WTC11 (cell line): Measurements from ENCODE around the gene RIMBP2. TPM values are rescaled to one million over a fixed set of nuclear protein-coding genes. Genes with fewer than 3 reads are reported as not detected.

Experiments used
- ATAC-seq: fragments of 200-7000 bp; cut with Tn5 transposase; 2 replicates; pipeline ENCODE4 v1.10.0; 2021; ENCODE audit warnings: mild to moderate bottlenecking, moderate library complexity
- CTCF ChIA-PET: fragments of 300-600 bp; sonication (Branson Sonifier 250); formaldehyde crosslinking; loops from one replicate; lab custom pipeline; 2021; ENCODE audit warnings: antibody characterized with exemption; lab: Charles Lee
- POLR2A ChIA-PET: fragments of 350-600 bp; sonication (Branson Sonifier 250); formaldehyde crosslinking; loops from one replicate; lab custom pipeline; 2021; ENCODE audit warnings: antibody characterized with exemption; lab: Charles Lee
- DNase-seq: peaks from one replicate; pipeline ENCODE4 v3.0.0; 2021; ENCODE audit warnings: low spot score
- H3K27ac Mint-ChIP-seq: 2 replicates; pipeline ENCODE4 v1.8.0; 2021; ENCODE audit warnings: mixed read lengths
- H3K27me3 Mint-ChIP-seq: 2 replicates; pipeline ENCODE4 v1.8.0; 2021; ENCODE audit warnings: low read depth, mild to moderate bottlenecking, moderate library complexity, mixed read lengths
- H3K36me3 Mint-ChIP-seq: 2 replicates; pipeline ENCODE4 v1.8.0; 2021; ENCODE audit warnings: mixed read lengths
- H3K4me1 Mint-ChIP-seq: 2 replicates; pipeline ENCODE4 v1.8.0; 2022; ENCODE audit warnings: mixed read lengths
- H3K4me3 Mint-ChIP-seq: 2 replicates; pipeline ENCODE4 v1.8.0; 2021; ENCODE audit warnings: mild to moderate bottlenecking, moderate library complexity, mixed read lengths
- H3K9me3 Mint-ChIP-seq: 2 replicates; pipeline ENCODE4 v1.8.0; 2021; ENCODE audit warnings: mixed read lengths
- ATF3 ChIP-seq: sonication (generic); formaldehyde crosslinking; conservative IDR thresholded peaks from 2 replicates; pipeline ENCODE4 v1.8.1; 2022; ENCODE audit warnings: mild to moderate bottlenecking, missing genetic modification reagents
- CDX4 ChIP-seq: fragments of 250-450 bp; sonication (Bioruptor Pico); IDR thresholded peaks from 2 replicates; pipeline ENCODE4 v1.9.0; 2021; ENCODE audit warnings: moderate library complexity, mild to moderate bottlenecking, inconsistent platforms, borderline replicate concordance
- CREB1 ChIP-seq: sonication (generic); formaldehyde crosslinking; IDR thresholded peaks from 2 replicates; pipeline ENCODE4 v1.8.0; 2023; ENCODE audit warnings: mild to moderate bottlenecking, missing genetic modification reagents
- CTCF ChIP-seq: fragments of 200-600 bp; IDR thresholded peaks from 2 replicates; pipeline ENCODE4 v1.8.0; 2022; ENCODE audit warnings: antibody characterized with exemption
- ETV6 ChIP-seq: sonication (generic); formaldehyde crosslinking; IDR thresholded peaks from 2 replicates; pipeline ENCODE4 v1.8.1; 2022; ENCODE audit warnings: mild to moderate bottlenecking, missing genetic modification reagents
- GRHL2 ChIP-seq: fragments of 250-450 bp; sonication (Bioruptor Pico); IDR thresholded peaks from 2 replicates; pipeline ENCODE4 v1.8.0; 2022; ENCODE audit warnings: mild to moderate bottlenecking, moderate library complexity; ENCODE audit not compliant: insufficient replicate concordance, severe bottlenecking
- GTF2I ChIP-seq: fragments of 250-450 bp; sonication (Bioruptor Pico); conservative IDR thresholded peaks from 2 replicates; pipeline ENCODE4 v1.4.0; 2021; ENCODE audit warnings: mild to moderate bottlenecking
- HMGA2 ChIP-seq: fragments of 250-450 bp; sonication (Bioruptor Pico); IDR thresholded peaks from 2 replicates; pipeline ENCODE4 v1.4.0; 2021; ENCODE audit warnings: mild to moderate bottlenecking, moderate library complexity
- NR1H2 ChIP-seq: sonication (generic); formaldehyde crosslinking; IDR thresholded peaks from 2 replicates; pipeline ENCODE4 v1.9.0; 2021; ENCODE audit warnings: mild to moderate bottlenecking, moderate library complexity, missing genetic modification reagents
- NR2C2 ChIP-seq: sonication (generic); formaldehyde crosslinking; IDR thresholded peaks from 2 replicates; pipeline ENCODE4 v1.8.0; 2022; ENCODE audit warnings: mild to moderate bottlenecking, missing genetic modification reagents
- SMAD3 ChIP-seq: sonication (generic); formaldehyde crosslinking; IDR thresholded peaks from 2 replicates; pipeline ENCODE4 v1.8.0; 2022; ENCODE audit warnings: missing genetic modification reagents, mild to moderate bottlenecking, borderline replicate concordance
- TCF7 ChIP-seq: sonication (generic); formaldehyde crosslinking; IDR thresholded peaks from 2 replicates; pipeline ENCODE4 v1.8.0; 2022; ENCODE audit warnings: mild to moderate bottlenecking, low read depth, missing genetic modification reagents, moderate library complexity
- ZBTB21 ChIP-seq: sonication (generic); formaldehyde crosslinking; IDR thresholded peaks from 2 replicates; pipeline ENCODE4 v1.8.1; 2023; ENCODE audit warnings: mild to moderate bottlenecking, missing genetic modification reagents, borderline replicate concordance
- ZNF396 ChIP-seq: fragments of 250-450 bp; sonication (Bioruptor Pico); IDR thresholded peaks from 2 replicates; pipeline ENCODE4 v1.8.0; 2021; ENCODE audit warnings: mild to moderate bottlenecking, moderate library complexity, borderline replicate concordance
- total RNA-seq: library from RNA; stranded (reverse); gene quantifications from 3 replicates; pipeline ENCODE4 v1.2.3, GENCODE V29; 2021
- TF ChIP-seq, protein P1 (sequence below): sonication (generic); formaldehyde crosslinking; IDR thresholded peaks from 2 replicates; pipeline ENCODE4 v1.8.1; 2023; ENCODE audit warnings: mild to moderate bottlenecking, missing genetic modification reagents, moderate library complexity
- TF ChIP-seq, protein P2 (sequence below): sonication (generic); formaldehyde crosslinking; IDR thresholded peaks from 2 replicates; pipeline ENCODE4 v1.8.1; 2022; ENCODE audit warnings: missing genetic modification reagents, borderline replicate concordance

The RIMBP2 gene
- total RNA-seq, 1 experiment from 2014 or later = 2.6 TPM

DNA sequence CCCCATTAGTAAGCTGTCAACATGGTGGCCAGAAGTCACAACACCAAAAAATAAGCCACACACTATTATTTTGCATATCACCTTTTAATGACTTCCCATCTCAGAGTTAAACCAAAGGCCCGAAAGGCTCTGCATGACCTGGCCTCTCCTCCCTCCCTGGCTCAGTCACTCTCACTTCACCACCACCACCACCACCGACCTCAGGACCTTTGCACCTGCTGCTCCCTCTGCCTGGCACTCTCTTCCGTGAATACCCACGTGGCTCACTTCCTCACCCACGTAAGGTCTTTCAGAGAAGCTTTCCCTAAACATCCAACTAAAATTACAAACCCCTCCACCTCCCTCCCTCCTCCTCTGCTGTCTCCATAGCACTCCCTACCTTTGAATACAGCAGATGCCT is 134.3 kb downstream of the RIMBP2 start:
- ChIA-PET CTCF (no interaction called here), POLR2A (interaction anchor here (0.6 kb wide), 1 partner anchor 79 kb away, joined by 3 read pairs; no protein-coding TSS in a partner anchor)
- Mint-ChIP-seq H3K4me3 (no peak overlapping the region), H3K4me1 (no peaks in the 10 kb centered on the region), H3K9me3 (peaks cover 12% of the 10 kb centered on the region; the same call in 1 of the 2 replicates), H3K36me3 (0 out of 2 replicates have a peak, but pooled peaks cover 3% of the 10 kb centered on the region), H3K27ac (no peak overlapping the region), H3K27me3 (no peaks in the 10 kb centered on the region; the same call in 1 of the 2 replicates)
- no peak for DNase-seq
- TF ChIP-seq TCF7 (CRISPR knock-in tag) (no peak), CDX4 (no peak), CREB1 (CRISPR knock-in tag) (no peak), ZNF396 (CRISPR knock-in tag) (no peak), HMGA2 (no peak)
- no peak for ATAC-seq

DNA sequence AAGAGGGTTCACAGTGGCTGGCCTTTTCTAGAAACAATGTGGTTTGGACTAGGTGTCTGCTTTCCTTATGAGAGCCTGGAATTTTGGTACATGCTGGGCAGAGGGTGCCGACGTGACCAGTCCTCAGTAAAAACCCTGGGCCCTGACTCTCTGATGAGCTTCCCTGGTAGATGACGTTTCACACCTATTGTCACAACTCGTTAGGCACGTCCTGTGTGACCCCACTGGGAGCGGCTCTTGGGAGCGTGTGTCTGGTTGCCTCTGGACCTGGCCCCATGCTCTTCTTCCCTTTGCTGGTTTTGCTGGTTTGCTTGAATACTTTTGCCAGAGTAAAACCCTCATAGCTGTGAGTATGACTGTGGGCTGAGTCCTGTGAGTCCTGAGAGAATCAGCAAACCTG is 136.9 kb downstream of the RIMBP2 start:
- CTCF ChIA-PET = interaction anchor here (1.3 kb wide), 1 partner anchor 169 kb away, joined by 5 read pairs; no protein-coding TSS in a partner anchor
- H3K4me3 Mint-ChIP-seq = no peak overlapping the region

More for the DNA sequence above, 136.9 kb downstream of the RIMBP2 start:
- Mint-ChIP-seq H3K9me3 (0 out of 2 replicates have a peak, but pooled peaks cover 3% of the 10 kb centered on the region), H3K4me1 (no peaks in the 10 kb centered on the region), H3K27ac (no peak overlapping the region), H3K36me3 (no peaks in the 10 kb centered on the region), H3K27me3 (no peaks in the 10 kb centered on the region; the same call in 1 of the 2 replicates)
- DNase-seq = no peak
- TF ChIP-seq, protein P1, sequence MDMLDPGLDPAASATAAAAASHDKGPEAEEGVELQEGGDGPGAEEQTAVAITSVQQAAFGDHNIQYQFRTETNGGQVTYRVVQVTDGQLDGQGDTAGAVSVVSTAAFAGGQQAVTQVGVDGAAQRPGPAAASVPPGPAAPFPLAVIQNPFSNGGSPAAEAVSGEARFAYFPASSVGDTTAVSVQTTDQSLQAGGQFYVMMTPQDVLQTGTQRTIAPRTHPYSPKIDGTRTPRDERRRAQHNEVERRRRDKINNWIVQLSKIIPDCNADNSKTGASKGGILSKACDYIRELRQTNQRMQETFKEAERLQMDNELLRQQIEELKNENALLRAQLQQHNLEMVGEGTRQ (CRISPR knock-in tag) = no peak
- TF ChIP-seq ETV6 (CRISPR knock-in tag) = no peak
- TF ChIP-seq, protein P2, sequence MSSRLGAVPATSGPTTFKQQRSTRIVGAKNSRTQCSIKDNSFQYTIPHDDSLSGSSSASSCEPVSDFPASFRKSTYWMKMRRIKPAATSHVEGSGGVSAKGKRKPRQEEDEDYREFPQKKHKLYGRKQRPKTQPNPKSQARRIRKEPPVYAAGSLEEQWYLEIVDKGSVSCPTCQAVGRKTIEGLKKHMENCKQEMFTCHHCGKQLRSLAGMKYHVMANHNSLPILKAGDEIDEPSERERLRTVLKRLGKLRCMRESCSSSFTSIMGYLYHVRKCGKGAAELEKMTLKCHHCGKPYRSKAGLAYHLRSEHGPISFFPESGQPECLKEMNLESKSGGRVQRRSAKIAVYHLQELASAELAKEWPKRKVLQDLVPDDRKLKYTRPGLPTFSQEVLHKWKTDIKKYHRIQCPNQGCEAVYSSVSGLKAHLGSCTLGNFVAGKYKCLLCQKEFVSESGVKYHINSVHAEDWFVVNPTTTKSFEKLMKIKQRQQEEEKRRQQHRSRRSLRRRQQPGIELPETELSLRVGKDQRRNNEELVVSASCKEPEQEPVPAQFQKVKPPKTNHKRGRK (CRISPR knock-in tag) = no peak
- TF ChIP-seq GRHL2 = no peak
- no peak for TF ChIP-seq GTF2I
- no peak for TF ChIP-seq NR1H2
- no peak for TF ChIP-seq SMAD3 (CRISPR knock-in tag)
- no peak for TF ChIP-seq ZBTB21
- no peak for TF ChIP-seq NR2C2
- TF ChIP-seq CREB1 (CRISPR knock-in tag) = no peak
- no peak for TF ChIP-seq ATF3 (CRISPR knock-in tag)
- no peak for TF ChIP-seq CTCF
- no peak for TF ChIP-seq CDX4
- ATAC-seq = no peak
- POLR2A ChIA-PET = no interaction called here
